ENCODE measurements around the gene SCD. TPM values are rescaled to one million over a fixed set of nuclear protein-coding genes. Genes with fewer than 3 reads are reported as not detected.

Gene SCD
- total and polyA plus RNA-seq, 9 of the 15 experiments (the other 6 are each of a cell fraction or from before 2014, with no cell fraction given), result 114 to 486 (median 188) TPM

GRCh38 chr10:100373298-100374199, 26.5 kb downstream of the SCD start (continued):
- no peak for TF ChIP-seq ELK1 (CRISPR knock-in tag; IDR thresholded peaks at IDR 0.05)
- TF ChIP-seq GTF2E2 (tag; IDR thresholded peaks at IDR 0.05), result peak; percentile 98
- TF ChIP-seq KAT2B (IDR thresholded peaks at IDR 0.05; ENCODE audit: low read depth, low read length), result no peak
- TF ChIP-seq ZNF644 (tag; IDR thresholded peaks at IDR 0.05; ENCODE audit: low read depth), result no peak
- TF ChIP-seq CREB3L1 (IDR thresholded peaks at IDR 0.05; ENCODE audit: borderline replicate concordance, low read depth), result peak; percentile 36; the same call in 1 of the 2 replicates
- TF ChIP-seq RCOR1 (IDR thresholded peaks at IDR 0.05; ENCODE audit: borderline replicate concordance in 1 of 2, low read depth in 2 of 2, low read length in 2 of 2), result peak in 1 of 2 experiments; percentile 83; a peak in 2 of 4 replicates
- no peak for TF ChIP-seq MED1 (CRISPR knock-in tag; IDR thresholded peaks at IDR 0.05; ENCODE audit: borderline replicate concordance)
- TF ChIP-seq, protein P1, sequence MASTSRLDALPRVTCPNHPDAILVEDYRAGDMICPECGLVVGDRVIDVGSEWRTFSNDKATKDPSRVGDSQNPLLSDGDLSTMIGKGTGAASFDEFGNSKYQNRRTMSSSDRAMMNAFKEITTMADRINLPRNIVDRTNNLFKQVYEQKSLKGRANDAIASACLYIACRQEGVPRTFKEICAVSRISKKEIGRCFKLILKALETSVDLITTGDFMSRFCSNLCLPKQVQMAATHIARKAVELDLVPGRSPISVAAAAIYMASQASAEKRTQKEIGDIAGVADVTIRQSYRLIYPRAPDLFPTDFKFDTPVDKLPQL (IDR thresholded peaks at IDR 0.05; ENCODE audit: extremely low read depth, insufficient read length), result no peak
- TF ChIP-seq FOXA3 (CRISPR knock-in tag; conservative IDR thresholded peaks at IDR 0.05 in 1 of 2, IDR thresholded peaks at IDR 0.05 in 1 of 2), result no peak
- peak; percentile 92 for TF ChIP-seq BHLHE40 (IDR thresholded peaks at IDR 0.05; ENCODE audit: low read length)
- peak; percentile 68 to 77 for TF ChIP-seq NRF1 (conservative IDR thresholded peaks at IDR 0.05 in 1 of 2, IDR thresholded peaks at IDR 0.05 in 1 of 2)
- TF ChIP-seq IFI16 (CRISPR knock-in tag; IDR thresholded peaks at IDR 0.05), result no peak
- peak; percentile 41; the same call in 1 of the 2 replicates for TF ChIP-seq BRD4 (IDR thresholded peaks at IDR 0.05)
- no peak for TF ChIP-seq HNRNPL (IDR thresholded peaks at IDR 0.05; ENCODE audit: low read depth, low read length)
- TF ChIP-seq MYBL2 (IDR thresholded peaks at IDR 0.05; ENCODE audit: low read depth), result no peak
- TF ChIP-seq MYBL2 (CRISPR knock-in tag; IDR thresholded peaks at IDR 0.05; ENCODE audit: borderline replicate concordance), result no peak
- TF ChIP-seq ZNF280A (IDR thresholded peaks at IDR 0.05; ENCODE audit: low read depth, partially characterized antibody), result no peak
- peak; percentile 81 for TF ChIP-seq ARID1B (IDR thresholded peaks at IDR 0.05)
- TF ChIP-seq PHB (CRISPR knock-in tag; IDR thresholded peaks at IDR 0.05), result no peak
